WTC11 (cell line): ENCODE measurements around the gene ATP13A1. TPM values are rescaled to one million over a fixed set of nuclear protein-coding genes. Genes with fewer than 3 reads are reported as not detected.

Experiments used
- ATF1 ChIP-seq: sonication (generic); formaldehyde crosslinking; IDR thresholded peaks from 2 replicates; pipeline ENCODE4 v1.8.1; 2023; ENCODE audit warnings: mild to moderate bottlenecking, moderate library complexity, missing genetic modification reagents
- CREM ChIP-seq: sonication (generic); formaldehyde crosslinking; IDR thresholded peaks from 2 replicates; pipeline ENCODE4 v1.8.1; 2022; ENCODE audit warnings: mild to moderate bottlenecking, missing genetic modification reagents, moderate library complexity
- ELF4 ChIP-seq: sonication (generic); formaldehyde crosslinking; IDR thresholded peaks from 2 replicates; pipeline ENCODE4 v1.8.1; 2022; ENCODE audit warnings: low read depth, mild to moderate bottlenecking, moderate library complexity, missing genetic modification reagents
- EMX1 ChIP-seq: fragments of 250-450 bp; sonication (Bioruptor Pico); IDR thresholded peaks from 2 replicates; pipeline ENCODE4 v1.8.0; 2021; ENCODE audit warnings: mild to moderate bottlenecking
- ETV6 ChIP-seq: sonication (generic); formaldehyde crosslinking; IDR thresholded peaks from 2 replicates; pipeline ENCODE4 v1.8.1; 2022; ENCODE audit warnings: mild to moderate bottlenecking, missing genetic modification reagents
- FOXJ3 ChIP-seq: sonication (generic); formaldehyde crosslinking; IDR thresholded peaks from 2 replicates; pipeline ENCODE4 v1.9.0; 2021; ENCODE audit warnings: missing genetic modification reagents, mild to moderate bottlenecking, borderline replicate concordance
- GABPB1 ChIP-seq: sonication (generic); formaldehyde crosslinking; IDR thresholded peaks from 2 replicates; pipeline ENCODE4 v1.8.1; 2023; ENCODE audit warnings: mild to moderate bottlenecking, missing genetic modification reagents
- HMGA2 ChIP-seq: fragments of 250-450 bp; sonication (Bioruptor Pico); IDR thresholded peaks from 2 replicates; pipeline ENCODE4 v1.4.0; 2021; ENCODE audit warnings: mild to moderate bottlenecking, moderate library complexity
- KAT7 ChIP-seq: sonication (generic); formaldehyde crosslinking; IDR thresholded peaks from 2 replicates; pipeline ENCODE4 v1.8.1; 2023; ENCODE audit warnings: missing genetic modification reagents, mild to moderate bottlenecking, borderline replicate concordance
- NFE2L1 ChIP-seq: sonication (generic); formaldehyde crosslinking; IDR thresholded peaks from 2 replicates; pipeline ENCODE4 v1.8.1; 2023; ENCODE audit warnings: missing genetic modification reagents
- NR2C2 ChIP-seq: sonication (generic); formaldehyde crosslinking; IDR thresholded peaks from 2 replicates; pipeline ENCODE4 v1.8.0; 2022; ENCODE audit warnings: mild to moderate bottlenecking, missing genetic modification reagents
- RELA ChIP-seq: sonication (generic); formaldehyde crosslinking; IDR thresholded peaks from 2 replicates; pipeline ENCODE4 v1.8.1; 2022; ENCODE audit warnings: missing genetic modification reagents, mild to moderate bottlenecking, borderline replicate concordance
- SMAD3 ChIP-seq: sonication (generic); formaldehyde crosslinking; IDR thresholded peaks from 2 replicates; pipeline ENCODE4 v1.8.0; 2022; ENCODE audit warnings: missing genetic modification reagents, mild to moderate bottlenecking, borderline replicate concordance
- SOX15 ChIP-seq: fragments of 250-450 bp; sonication (Bioruptor Pico); IDR thresholded peaks from 2 replicates; pipeline ENCODE4 v1.9.0; 2021; ENCODE audit warnings: mild to moderate bottlenecking
- TEAD4 ChIP-seq: sonication (generic); formaldehyde crosslinking; IDR thresholded peaks from 2 replicates; pipeline ENCODE4 v1.8.0; 2022; ENCODE audit warnings: mild to moderate bottlenecking, missing genetic modification reagents
- TP53 ChIP-seq: sonication (generic); formaldehyde crosslinking; IDR thresholded peaks from 2 replicates; pipeline ENCODE4 v1.8.1; 2023; ENCODE audit warnings: mild to moderate bottlenecking, missing genetic modification reagents
- ZNF121 ChIP-seq: sonication (generic); formaldehyde crosslinking; IDR thresholded peaks from 2 replicates; pipeline ENCODE4 v1.8.0; 2023; ENCODE audit warnings: missing genetic modification reagents
- ZNF219 ChIP-seq: sonication (generic); formaldehyde crosslinking; IDR thresholded peaks from 2 replicates; pipeline ENCODE4 v1.8.0; 2023; ENCODE audit warnings: missing genetic modification reagents, mild to moderate bottlenecking, borderline replicate concordance
- ZNF416 ChIP-seq: fragments of 250-450 bp; sonication (Bioruptor Pico); IDR thresholded peaks from 2 replicates; pipeline ENCODE4 v1.9.0; 2021; ENCODE audit warnings: mild to moderate bottlenecking, inconsistent platforms
- ZNF671 ChIP-seq: fragments of 250-450 bp; sonication (Bioruptor Pico); IDR thresholded peaks from 2 replicates; pipeline ENCODE4 v1.8.0; 2021; ENCODE audit warnings: mild to moderate bottlenecking
- total RNA-seq: library from RNA; stranded (reverse); gene quantifications from 3 replicates; pipeline ENCODE4 v1.2.3, GENCODE V29; 2021
- TF ChIP-seq, protein P1 (sequence below): fragments of 250-450 bp; sonication (Bioruptor Pico); IDR thresholded peaks from 2 replicates; pipeline ENCODE4 v1.9.0; 2021; ENCODE audit warnings: mild to moderate bottlenecking, borderline replicate concordance
- TF ChIP-seq, protein P2 (sequence below): sonication (generic); formaldehyde crosslinking; IDR thresholded peaks from 2 replicates; pipeline ENCODE4 v1.8.1; 2022; ENCODE audit warnings: missing genetic modification reagents, borderline replicate concordance
- TF ChIP-seq, protein P3 (sequence below): sonication (generic); formaldehyde crosslinking; IDR thresholded peaks from 2 replicates; pipeline ENCODE4 v1.8.0; 2023; ENCODE audit warnings: missing genetic modification reagents, mild to moderate bottlenecking, borderline replicate concordance
- TF ChIP-seq, protein P4 (sequence below): fragments of 250-450 bp; sonication (Bioruptor Pico); IDR thresholded peaks from 2 replicates; pipeline ENCODE4 v1.9.0; 2021; ENCODE audit warnings: moderate library complexity, mild to moderate bottlenecking, inconsistent platforms, borderline replicate concordance
- TF ChIP-seq, protein P5 (sequence below): sonication (generic); formaldehyde crosslinking; IDR thresholded peaks from 2 replicates; pipeline ENCODE4 v1.8.1; 2023; ENCODE audit warnings: mild to moderate bottlenecking, missing genetic modification reagents
- TF ChIP-seq, protein P6 (sequence below): sonication (generic); formaldehyde crosslinking; IDR thresholded peaks from 2 replicates; pipeline ENCODE4 v1.8.1; 2023; ENCODE audit warnings: mild to moderate bottlenecking, missing genetic modification reagents, moderate library complexity

ATP13A1 gene
- total RNA-seq, 1 experiment from 2014 or later = 82.6 TPM

DNA sequence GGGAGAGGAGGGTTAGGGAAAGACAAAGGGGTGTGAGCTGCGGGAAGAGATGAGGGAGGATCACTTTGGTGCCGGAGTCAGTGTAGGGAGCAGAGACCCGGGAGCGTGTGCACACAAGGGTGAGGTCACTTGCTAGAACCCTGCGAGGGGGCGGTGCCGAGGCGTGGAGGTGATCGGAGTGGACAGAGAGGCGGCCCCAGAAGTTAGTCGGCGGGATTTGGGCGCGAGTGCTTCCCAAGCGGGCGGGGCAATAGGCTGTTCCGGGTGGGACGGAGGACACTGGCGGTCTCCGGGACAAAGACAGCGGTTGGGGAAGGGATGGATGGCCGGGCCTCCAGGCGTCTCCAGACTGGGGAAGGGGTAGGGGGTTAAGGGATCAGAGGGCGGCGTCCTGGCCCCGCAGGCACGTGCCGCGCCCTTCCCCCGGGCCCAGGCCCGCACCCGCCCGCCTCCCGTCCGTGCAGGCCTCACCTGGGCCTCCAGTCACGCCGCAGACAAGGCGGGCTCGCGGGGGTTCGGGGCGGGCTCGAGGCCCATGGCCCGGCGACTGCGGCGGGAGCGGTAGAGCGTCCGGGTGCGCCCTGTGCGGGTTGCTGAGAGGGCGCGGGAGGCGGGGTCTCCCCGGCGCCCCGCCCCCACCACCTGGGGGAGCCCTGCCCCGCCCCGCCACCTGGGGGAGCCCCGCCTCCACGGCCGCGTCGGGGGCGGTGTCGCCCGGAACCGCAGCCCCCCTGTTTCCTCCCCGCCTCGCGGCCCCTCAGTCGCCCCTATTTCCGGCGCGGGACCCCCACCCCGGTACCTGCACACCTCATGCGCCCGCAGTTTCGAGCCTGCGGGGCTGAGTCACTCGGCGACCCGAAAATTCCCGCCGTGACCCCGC lies 35.6 kb downstream of the ATP13A1 start, which contains the start of gene LPAR2 (continued):
- TF ChIP-seq, protein P1, sequence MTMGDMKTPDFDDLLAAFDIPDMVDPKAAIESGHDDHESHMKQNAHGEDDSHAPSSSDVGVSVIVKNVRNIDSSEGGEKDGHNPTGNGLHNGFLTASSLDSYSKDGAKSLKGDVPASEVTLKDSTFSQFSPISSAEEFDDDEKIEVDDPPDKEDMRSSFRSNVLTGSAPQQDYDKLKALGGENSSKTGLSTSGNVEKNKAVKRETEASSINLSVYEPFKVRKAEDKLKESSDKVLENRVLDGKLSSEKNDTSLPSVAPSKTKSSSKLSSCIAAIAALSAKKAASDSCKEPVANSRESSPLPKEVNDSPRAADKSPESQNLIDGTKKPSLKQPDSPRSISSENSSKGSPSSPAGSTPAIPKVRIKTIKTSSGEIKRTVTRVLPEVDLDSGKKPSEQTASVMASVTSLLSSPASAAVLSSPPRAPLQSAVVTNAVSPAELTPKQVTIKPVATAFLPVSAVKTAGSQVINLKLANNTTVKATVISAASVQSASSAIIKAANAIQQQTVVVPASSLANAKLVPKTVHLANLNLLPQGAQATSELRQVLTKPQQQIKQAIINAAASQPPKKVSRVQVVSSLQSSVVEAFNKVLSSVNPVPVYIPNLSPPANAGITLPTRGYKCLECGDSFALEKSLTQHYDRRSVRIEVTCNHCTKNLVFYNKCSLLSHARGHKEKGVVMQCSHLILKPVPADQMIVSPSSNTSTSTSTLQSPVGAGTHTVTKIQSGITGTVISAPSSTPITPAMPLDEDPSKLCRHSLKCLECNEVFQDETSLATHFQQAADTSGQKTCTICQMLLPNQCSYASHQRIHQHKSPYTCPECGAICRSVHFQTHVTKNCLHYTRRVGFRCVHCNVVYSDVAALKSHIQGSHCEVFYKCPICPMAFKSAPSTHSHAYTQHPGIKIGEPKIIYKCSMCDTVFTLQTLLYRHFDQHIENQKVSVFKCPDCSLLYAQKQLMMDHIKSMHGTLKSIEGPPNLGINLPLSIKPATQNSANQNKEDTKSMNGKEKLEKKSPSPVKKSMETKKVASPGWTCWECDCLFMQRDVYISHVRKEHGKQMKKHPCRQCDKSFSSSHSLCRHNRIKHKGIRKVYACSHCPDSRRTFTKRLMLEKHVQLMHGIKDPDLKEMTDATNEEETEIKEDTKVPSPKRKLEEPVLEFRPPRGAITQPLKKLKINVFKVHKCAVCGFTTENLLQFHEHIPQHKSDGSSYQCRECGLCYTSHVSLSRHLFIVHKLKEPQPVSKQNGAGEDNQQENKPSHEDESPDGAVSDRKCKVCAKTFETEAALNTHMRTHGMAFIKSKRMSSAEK = no peak
- TF ChIP-seq NR2C2 (CRISPR knock-in tag) (no peak), GABPB1 (no peak), ZNF121 (CRISPR knock-in tag) (no peak), ELF4 (CRISPR knock-in tag) (no peak), NFE2L1 (CRISPR knock-in tag) (peak; percentile 9; the same call in 1 of the 2 replicates), EMX1 (CRISPR knock-in tag) (0 out of 2 replicates have a peak, but pooled peaks have one; percentile 13), SMAD3 (CRISPR knock-in tag) (no peak), KAT7 (CRISPR knock-in tag) (0 out of 2 replicates have a peak, but pooled peaks have one; percentile 11), ZNF671 (no peak), SOX15 (CRISPR knock-in tag) (no peak), TP53 (CRISPR knock-in tag) (no peak; the same call in 1 of the 2 replicates), ZNF219 (CRISPR knock-in tag) (no peak), HMGA2 (no peak), ETV6 (CRISPR knock-in tag) (no peak), FOXJ3 (CRISPR knock-in tag) (no peak), TEAD4 (CRISPR knock-in tag) (no peak), CREM (peak; percentile 33; the same call in 1 of the 2 replicates), ATF1 (CRISPR knock-in tag) (no peak), ZNF416 (CRISPR knock-in tag) (no peak), RELA (CRISPR knock-in tag) (no peak)
- TF ChIP-seq, protein P2, sequence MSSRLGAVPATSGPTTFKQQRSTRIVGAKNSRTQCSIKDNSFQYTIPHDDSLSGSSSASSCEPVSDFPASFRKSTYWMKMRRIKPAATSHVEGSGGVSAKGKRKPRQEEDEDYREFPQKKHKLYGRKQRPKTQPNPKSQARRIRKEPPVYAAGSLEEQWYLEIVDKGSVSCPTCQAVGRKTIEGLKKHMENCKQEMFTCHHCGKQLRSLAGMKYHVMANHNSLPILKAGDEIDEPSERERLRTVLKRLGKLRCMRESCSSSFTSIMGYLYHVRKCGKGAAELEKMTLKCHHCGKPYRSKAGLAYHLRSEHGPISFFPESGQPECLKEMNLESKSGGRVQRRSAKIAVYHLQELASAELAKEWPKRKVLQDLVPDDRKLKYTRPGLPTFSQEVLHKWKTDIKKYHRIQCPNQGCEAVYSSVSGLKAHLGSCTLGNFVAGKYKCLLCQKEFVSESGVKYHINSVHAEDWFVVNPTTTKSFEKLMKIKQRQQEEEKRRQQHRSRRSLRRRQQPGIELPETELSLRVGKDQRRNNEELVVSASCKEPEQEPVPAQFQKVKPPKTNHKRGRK (CRISPR knock-in tag) = no peak
- TF ChIP-seq, protein P3, sequence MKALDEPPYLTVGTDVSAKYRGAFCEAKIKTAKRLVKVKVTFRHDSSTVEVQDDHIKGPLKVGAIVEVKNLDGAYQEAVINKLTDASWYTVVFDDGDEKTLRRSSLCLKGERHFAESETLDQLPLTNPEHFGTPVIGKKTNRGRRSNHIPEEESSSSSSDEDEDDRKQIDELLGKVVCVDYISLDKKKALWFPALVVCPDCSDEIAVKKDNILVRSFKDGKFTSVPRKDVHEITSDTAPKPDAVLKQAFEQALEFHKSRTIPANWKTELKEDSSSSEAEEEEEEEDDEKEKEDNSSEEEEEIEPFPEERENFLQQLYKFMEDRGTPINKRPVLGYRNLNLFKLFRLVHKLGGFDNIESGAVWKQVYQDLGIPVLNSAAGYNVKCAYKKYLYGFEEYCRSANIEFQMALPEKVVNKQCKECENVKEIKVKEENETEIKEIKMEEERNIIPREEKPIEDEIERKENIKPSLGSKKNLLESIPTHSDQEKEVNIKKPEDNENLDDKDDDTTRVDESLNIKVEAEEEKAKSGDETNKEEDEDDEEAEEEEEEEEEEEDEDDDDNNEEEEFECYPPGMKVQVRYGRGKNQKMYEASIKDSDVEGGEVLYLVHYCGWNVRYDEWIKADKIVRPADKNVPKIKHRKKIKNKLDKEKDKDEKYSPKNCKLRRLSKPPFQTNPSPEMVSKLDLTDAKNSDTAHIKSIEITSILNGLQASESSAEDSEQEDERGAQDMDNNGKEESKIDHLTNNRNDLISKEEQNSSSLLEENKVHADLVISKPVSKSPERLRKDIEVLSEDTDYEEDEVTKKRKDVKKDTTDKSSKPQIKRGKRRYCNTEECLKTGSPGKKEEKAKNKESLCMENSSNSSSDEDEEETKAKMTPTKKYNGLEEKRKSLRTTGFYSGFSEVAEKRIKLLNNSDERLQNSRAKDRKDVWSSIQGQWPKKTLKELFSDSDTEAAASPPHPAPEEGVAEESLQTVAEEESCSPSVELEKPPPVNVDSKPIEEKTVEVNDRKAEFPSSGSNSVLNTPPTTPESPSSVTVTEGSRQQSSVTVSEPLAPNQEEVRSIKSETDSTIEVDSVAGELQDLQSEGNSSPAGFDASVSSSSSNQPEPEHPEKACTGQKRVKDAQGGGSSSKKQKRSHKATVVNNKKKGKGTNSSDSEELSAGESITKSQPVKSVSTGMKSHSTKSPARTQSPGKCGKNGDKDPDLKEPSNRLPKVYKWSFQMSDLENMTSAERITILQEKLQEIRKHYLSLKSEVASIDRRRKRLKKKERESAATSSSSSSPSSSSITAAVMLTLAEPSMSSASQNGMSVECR (CRISPR knock-in tag) = peak; percentile 22; the same call in 1 of the 2 replicates
- TF ChIP-seq, protein P4, sequence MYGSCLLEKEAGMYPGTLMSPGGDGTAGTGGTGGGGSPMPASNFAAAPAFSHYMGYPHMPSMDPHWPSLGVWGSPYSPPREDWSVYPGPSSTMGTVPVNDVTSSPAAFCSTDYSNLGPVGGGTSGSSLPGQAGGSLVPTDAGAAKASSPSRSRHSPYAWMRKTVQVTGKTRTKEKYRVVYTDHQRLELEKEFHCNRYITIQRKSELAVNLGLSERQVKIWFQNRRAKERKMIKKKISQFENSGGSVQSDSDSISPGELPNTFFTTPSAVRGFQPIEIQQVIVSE (CRISPR knock-in tag) = no peak
- TF ChIP-seq, protein P5, sequence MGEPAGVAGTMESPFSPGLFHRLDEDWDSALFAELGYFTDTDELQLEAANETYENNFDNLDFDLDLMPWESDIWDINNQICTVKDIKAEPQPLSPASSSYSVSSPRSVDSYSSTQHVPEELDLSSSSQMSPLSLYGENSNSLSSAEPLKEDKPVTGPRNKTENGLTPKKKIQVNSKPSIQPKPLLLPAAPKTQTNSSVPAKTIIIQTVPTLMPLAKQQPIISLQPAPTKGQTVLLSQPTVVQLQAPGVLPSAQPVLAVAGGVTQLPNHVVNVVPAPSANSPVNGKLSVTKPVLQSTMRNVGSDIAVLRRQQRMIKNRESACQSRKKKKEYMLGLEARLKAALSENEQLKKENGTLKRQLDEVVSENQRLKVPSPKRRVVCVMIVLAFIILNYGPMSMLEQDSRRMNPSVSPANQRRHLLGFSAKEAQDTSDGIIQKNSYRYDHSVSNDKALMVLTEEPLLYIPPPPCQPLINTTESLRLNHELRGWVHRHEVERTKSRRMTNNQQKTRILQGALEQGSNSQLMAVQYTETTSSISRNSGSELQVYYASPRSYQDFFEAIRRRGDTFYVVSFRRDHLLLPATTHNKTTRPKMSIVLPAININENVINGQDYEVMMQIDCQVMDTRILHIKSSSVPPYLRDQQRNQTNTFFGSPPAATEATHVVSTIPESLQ (CRISPR knock-in tag) = no peak
- TF ChIP-seq, protein P6, sequence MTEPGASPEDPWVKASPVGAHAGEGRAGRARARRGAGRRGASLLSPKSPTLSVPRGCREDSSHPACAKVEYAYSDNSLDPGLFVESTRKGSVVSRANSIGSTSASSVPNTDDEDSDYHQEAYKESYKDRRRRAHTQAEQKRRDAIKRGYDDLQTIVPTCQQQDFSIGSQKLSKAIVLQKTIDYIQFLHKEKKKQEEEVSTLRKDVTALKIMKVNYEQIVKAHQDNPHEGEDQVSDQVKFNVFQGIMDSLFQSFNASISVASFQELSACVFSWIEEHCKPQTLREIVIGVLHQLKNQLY = no peak
